GM21717 (cell line): Measurements from ENCODE around the gene TYW3.
A peak's percentile ranks its signal among the peaks of the same experiment; 100 is the strongest.
"Not testable (repeated sequence)": the region's sequence is repeated elsewhere in the genome, so short reads cannot be mapped to it uniquely, and the experiment has no call there.

ENCODE experiments used
- ATAC-seq: cut with Tn5 transposase; IDR thresholded peaks from one replicate; pipeline ENCODE4 v1.9.1; 2021; ENCODE audit warnings: mild to moderate bottlenecking, moderate library complexity; ENCODE audit not compliant: unreplicated experiment

Gene TYW3

GRCh38 chr1:74729741-74730478 lies 3.0 kb upstream of the TYW3 start:
- no peak for ATAC-seq

DNA sequence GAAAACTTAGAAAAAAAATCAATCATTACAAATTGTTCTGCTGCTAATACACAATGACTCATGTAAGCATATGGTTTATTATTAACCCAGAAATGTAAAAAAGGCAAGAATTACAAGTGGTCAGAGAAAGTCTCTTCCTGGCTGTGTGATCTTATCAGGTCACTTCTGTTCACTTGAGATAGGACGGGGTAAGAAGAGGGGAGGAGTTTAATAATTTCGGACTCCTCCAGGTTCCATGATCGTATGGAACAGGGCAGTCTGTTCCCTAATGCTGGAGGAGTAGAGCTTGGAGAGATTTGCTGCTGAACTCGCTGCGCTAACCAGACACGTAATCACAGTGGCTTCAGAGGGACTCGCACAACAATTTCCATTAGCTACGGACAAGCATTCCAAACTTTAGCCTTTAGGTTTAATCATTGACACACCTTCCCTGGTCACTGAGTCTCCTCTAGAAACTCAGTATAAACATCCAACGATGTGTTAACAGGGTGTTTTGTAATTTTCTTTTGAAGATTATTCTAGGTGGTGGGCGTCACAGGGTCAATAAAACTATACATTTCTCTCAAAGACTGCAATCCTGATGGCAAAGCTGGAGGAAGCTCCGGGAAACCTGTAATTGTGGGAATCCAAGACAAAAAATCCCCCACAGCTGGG lies 1.4 kb upstream of the TYW3 start:
- ATAC-seq = no peak

DNA sequence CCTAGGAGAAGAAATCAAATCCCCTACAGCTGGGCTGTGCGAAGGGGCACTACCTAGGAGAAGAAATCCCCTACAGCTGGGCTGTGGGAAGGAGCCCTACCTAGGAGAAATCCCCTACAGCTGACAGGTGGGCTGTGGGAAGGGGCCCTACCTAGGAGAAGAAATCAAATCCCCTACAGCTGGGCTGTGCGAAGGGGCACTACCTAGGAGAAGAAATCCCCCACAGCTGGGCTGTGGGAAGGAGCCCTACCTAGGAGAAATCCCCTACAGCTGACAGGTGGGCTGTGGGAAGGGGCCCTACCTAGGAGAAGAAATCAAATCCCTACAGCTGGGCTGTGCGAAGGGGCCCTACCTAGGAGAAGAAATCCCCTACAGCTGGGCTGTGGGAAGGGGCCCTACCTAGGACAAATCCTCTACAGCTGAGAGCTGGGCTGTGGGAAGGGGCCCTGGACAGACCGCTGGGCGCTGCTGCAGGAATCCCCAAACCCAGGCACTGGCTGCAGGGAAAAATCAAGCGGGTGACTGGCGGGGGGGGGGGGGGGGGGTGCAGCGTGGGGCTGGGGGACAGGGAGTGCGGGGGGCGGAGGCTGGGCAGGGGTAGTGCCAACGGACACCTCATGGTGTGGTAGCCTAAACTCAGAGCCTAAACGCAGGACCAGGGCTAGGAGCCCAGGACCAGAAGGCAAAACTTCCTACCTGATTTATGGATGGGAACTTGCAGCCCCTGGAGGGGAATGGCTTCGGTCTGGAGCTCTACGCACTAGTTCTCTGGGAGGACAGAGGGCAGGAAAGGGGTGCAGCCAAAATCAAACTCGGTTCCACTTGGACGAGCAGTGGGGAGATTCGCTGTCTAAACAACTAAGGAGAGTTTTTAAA lies 643 bp upstream of the TYW3 start:
- peak; percentile 16 for ATAC-seq

DNA sequence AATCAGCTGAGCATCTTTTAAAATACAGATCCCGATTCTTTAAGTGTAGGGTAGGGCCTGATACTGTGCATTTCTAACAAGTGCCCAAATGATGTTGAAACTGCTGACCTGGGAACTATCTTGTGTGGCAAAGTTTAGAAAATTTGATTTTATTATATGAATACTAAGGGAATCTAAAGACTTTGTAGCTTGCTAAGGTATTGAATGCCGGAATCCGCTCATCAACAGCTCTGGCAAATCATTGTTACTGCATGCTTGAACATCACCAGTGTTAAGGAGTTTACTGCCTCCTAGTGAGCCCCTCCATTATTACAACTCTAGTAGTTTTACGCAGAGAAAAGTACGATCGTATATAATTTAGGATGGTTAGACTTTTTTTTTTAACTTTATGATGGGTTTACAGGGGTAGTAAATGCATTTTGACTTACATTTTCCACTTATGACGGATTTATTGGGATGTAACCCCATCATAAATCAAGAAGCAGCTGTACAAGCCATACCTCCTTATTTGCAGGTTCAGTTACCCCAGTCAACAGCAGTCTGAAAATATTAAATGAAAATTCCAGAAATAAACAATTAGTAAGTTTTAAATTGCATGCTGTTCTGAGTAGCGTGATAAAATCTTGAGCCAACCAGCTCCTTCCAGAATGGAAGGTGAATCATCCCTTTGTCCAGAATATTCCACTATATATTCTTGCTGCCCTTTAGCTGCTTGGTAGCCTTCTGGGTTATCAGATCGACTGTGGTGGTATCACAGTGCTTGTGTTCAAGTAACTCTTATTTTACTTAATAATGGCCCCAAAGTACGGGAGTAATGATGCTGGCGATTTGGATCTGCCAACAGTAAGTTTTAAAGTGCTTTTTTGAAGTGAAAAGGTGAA lies 892 bp downstream of the TYW3 start:
- ATAC-seq = peak; percentile 57

GRCh38 chr1:74737333-74737732 lies 4.4 kb downstream of the TYW3 start:
- no peak for ATAC-seq

DNA sequence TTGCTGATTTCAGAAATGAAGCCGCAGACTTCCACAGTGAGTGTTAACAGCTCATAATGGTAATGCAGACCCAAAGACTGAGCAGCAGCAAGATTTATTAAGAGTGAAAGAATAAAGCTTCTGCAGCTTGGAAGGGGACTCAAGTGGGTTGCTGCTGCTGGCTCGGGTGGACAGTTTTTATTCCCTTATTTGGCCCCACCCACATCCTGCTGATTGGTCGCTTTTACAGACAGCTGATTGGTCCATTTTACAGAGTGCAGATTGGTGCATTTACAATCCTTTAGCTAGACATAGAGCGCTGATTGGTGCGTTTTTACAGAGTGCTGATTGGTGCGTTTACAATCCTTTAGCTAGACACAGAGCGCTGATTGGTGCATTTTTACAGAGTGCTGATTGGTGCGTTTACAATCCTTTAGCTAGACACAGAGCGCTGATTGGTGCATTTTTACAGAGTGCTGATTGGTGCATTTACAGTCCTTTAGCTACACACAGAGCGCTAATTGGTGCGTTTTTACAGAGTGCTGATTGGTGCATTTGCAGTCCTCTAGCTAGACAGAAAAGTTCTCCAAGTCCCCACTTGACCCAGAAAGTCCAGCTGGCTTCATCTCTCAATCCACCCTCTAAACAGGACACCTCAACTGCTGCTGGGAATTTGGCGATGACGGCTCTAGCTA lies 7.5 kb downstream of the TYW3 start:
- ATAC-seq = not testable (repeated sequence)

DNA sequence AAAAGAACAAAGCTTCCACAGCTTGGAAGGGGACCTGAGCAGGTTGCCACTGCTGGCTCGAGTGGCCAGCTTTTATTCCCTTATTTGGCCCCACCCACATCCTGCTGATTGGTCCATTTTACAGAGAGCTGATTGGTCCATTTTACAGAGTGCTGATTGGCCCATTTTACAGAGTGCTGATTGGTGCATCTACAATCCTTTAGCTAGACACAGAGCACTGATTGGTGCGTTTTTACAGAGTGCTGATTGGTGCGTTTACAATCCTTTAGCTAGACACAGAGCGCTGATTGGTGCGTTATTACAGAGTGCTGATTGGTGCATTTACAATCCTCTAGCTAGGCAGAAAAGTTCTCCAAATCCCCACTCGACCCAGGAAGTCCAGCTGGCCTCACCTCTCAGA lies 12.3 kb downstream of the TYW3 start:
- not testable (repeated sequence) for ATAC-seq

DNA sequence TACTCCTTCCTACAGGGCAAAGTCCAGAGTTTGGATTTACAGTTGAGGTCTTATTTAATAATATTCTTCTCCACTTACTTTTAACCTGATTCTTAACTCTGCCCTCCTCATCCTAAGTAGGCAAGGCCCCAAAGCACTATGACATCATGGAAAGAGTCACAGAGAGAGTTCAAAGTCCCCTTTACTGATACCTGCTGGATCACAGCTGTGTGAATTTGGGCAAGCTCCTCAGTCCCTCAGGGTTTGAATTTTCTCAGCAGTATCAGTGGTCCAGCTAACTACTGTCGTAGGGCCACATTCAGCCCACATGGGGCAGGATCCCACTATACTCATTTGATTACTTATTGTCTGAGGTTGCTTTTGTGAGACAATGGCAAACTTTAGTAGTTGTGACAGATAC lies 16.0 kb downstream of the TYW3 start:
- no peak for ATAC-seq

- ATAC-seq = no peak
These were observed 20.2 kb downstream of the TYW3 start for GRCh38 chr1:74753104-74753503.

GRCh38 chr1:74755475-74755874 lies 22.5 kb downstream of the TYW3 start:
- no peak for ATAC-seq

GRCh38 chr1:74756650-74757049 lies 23.7 kb downstream of the TYW3 start:
- not testable (repeated sequence) for ATAC-seq

DNA sequence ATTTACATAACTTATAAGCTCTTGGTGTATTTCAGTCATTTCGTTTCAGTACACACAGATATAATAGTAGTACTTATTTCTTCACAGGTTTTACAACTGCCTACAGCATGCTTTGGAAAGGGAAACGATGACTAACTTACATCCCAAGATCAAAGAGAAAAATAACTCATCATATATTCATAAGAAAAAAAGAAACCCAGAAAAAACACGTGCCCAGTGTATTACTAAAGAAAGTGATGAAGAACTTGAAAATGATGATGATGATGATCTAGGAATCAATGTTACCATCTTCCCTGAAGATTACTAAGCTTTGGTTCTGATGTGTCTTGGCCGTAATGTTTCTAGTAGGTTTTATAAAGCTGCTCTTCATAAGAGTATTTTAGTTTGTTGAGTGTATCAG lies 30.9 kb downstream of the TYW3 start:
- ATAC-seq = no peak

- ATAC-seq = no peak
These were observed 33.6 kb downstream of the TYW3 start for GRCh38 chr1:74766579-74766978.

DNA sequence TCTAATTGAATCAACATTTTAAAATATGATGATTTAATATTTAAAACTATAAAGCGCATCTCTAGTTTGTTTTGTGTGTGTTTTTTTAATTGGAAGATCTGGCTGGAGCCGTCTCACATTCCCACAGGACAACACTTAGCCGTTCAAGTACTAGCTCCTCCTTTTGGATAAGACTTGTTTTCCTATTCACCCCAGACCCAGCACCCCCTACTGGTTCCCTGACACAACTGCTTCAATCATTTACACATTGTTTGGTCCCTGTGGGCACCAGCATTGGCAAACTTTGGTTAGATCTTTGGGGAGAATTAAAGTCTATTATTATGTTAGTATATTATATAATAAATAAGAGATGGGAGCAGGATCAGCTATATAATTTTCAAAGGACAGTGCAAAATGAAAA lies 34.5 kb downstream of the TYW3 start:
- peak; percentile 44 for ATAC-seq

GRCh38 chr1:74771913-74772515 lies 39.1 kb downstream of the TYW3 start:
- ATAC-seq = peak; percentile 58

DNA sequence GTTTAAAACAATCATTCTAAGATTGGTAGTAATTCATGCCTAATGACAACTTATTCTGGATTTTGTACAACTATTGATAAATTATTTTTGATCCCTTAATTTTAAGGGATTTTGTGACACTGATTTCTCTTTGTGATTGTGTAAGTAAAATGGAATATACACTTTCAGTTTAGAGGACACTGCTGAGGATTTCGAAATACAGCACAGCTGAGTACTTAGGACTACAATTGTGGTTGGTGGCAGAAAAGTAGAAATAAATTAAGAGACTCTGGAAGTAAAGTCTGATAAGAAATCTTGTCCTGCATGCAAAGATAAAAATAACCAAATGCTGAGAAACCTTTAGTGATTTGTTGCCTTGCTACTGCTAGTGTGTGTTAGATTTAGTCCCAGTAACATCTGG lies 40.0 kb downstream of the TYW3 start:
- no peak for ATAC-seq

DNA sequence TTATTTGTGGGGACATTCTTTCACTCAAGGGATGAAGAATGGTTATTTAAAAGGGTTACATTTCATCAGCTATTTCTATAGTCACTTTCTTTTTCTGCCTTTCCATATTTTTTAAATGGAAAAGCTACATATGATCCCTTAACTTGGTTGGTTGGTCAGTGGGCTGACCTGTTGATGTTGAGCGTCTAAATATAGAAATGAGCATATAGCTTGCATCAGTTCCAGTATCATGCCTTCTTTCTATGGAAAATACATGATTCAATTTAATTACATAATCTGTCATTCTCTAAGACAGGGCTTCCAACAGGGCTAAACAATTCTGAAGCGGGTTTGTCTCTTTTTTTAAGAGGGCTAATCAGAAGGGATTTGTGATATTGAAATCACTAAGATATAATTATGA lies 40.6 kb downstream of the TYW3 start:
- no peak for ATAC-seq

- no peak for ATAC-seq
These were observed 42.8 kb downstream of the TYW3 start for GRCh38 chr1:74775735-74776134.

DNA sequence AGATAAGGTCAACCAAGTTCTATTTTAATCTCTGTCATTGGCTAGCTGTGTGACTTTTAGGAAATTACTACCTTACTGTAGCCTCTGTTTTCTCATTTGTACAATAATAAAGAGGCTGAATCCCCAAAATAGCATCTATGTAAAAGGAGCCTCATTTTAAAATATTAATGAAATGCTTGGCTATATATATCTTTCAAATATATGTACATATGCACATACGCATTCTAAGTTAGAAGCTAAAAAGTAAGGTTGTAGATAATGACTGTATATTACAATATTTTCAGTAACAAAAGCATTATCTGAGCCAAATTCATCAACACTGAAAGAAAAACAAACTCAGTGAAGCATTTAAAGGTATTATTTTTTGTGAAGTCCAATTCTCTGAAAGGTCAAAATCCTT lies 44.6 kb downstream of the TYW3 start:
- no peak for ATAC-seq

DNA sequence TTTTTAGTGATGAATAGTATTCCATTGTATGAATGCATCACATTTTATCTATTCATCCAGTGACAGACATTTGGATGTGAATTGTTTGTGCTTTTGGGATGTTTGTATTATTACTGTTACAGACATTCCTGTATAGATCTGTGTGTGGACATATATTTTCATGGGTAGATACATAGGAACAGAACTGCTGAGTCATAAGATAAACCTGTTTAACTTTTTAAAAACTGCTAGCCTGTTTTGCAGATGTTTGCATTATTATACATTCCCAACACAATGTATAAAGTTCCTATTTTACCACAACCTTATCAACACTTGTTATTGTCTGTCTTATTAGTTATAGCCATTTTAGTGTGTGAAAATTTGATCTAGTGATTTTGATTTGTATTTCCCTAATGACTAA lies 46.8 kb downstream of the TYW3 start:
- ATAC-seq = no peak
